PC-3 (cell line): ENCODE measurements around the gene PCGF5. TPM values are rescaled to one million over a fixed set of nuclear protein-coding genes. Genes with fewer than 3 reads are reported as not detected.

Source experiments
- ATAC-seq: fragments of 200-7000 bp; cut with Tn5 transposase; 2 replicates; pipeline ENCODE4 v1.9.1; 2020; ENCODE audit warnings: mild to moderate bottlenecking, moderate library complexity
- BruUV-seq: library from RNA; stranded (reverse); fragments of 400-500 nt; replicated peaks from 2 replicates; lab custom pipeline; 2021; lab: Mats Ljungman, UMichigan
- CTCF ChIA-PET: fragments of 300-600 bp; sonication (Branson Sonifier 250); formaldehyde crosslinking; loops from one replicate; lab custom pipeline; 2022; ENCODE audit warnings: antibody characterized with exemption; lab: Charles Lee
- POLR2A ChIA-PET: fragments of 300-600 bp; sonication (Branson Sonifier 250); formaldehyde crosslinking; loops from one replicate; lab custom pipeline; 2022; ENCODE audit warnings: antibody characterized with exemption; ENCODE audit not compliant: unreplicated experiment; lab: Charles Lee
- DNase-seq: peaks from one replicate; pipeline ENCODE4 v3.0.0-alpha.2; 2015
- H2AFZ ChIP-seq: fragments of 300-600 bp; sonication (generic); 2 replicates; pipeline ENCODE4 v1.6.0; 2016; ENCODE audit warnings: antibody characterized with exemption, low read length
- H3F3A ChIP-seq: fragments of 300-600 bp; sonication (generic); one replicate; pipeline ENCODE4 v1.6.0; 2017; ENCODE audit warnings: antibody characterized with exemption, low read length, control low read depth, mild to moderate bottlenecking; ENCODE audit not compliant: unreplicated experiment
- H3K27ac ChIP-seq: fragments of 300-600 bp; sonication (generic); 2 replicates; pipeline ENCODE4 v1.5.1; 2016; ENCODE audit warnings: mild to moderate bottlenecking, low read length
- H3K27me3 ChIP-seq: fragments of 300-600 bp; sonication (generic); 2 replicates; pipeline ENCODE4 v1.6.1; 2016; ENCODE audit warnings: low read length, mixed read lengths
- H3K36me3 ChIP-seq: fragments of 300-600 bp; sonication (generic); 2 replicates; pipeline ENCODE4 v1.6.1; 2016; ENCODE audit warnings: low read depth, mixed run types, low read length, mixed read lengths
- H3K4me1 ChIP-seq: fragments of 300-600 bp; sonication (generic); 2 replicates; pipeline ENCODE4 v1.5.1; 2016; ENCODE audit warnings: low read length; ENCODE audit not compliant: insufficient read depth
- H3K4me2 ChIP-seq: fragments of 300-600 bp; sonication (generic); 2 replicates; pipeline ENCODE4 v1.6.0; 2016; ENCODE audit warnings: low read length
- H3K4me3 ChIP-seq: fragments of 300-600 bp; sonication (generic); 2 replicates; pipeline ENCODE4 v1.5.1; 2016; ENCODE audit warnings: mild to moderate bottlenecking, low read length, mixed read lengths
- H3K79me2 ChIP-seq: fragments of 300-600 bp; sonication (generic); 2 replicates; pipeline ENCODE4 v1.6.1; 2017; ENCODE audit warnings: low read length, mixed read lengths
- H3K9ac ChIP-seq: fragments of 300-600 bp; sonication (generic); 2 replicates; pipeline ENCODE4 v1.6.0; 2016; ENCODE audit warnings: mild to moderate bottlenecking, low read length
- H3K9me2 ChIP-seq: fragments of 300-600 bp; sonication (generic); replicated peaks from 2 replicates; pipeline ENCODE4 v1.6.1; 2016; ENCODE audit warnings: mixed run types, low read length, mixed read lengths
- H3K9me3 ChIP-seq: fragments of 300-600 bp; sonication (generic); 2 replicates; pipeline ENCODE4 v1.6.1; 2016; ENCODE audit warnings: low read length, mixed read lengths
- H4K20me1 ChIP-seq: fragments of 300-600 bp; sonication (generic); 2 replicates; pipeline ENCODE4 v1.6.1; 2016; ENCODE audit warnings: low read length, mixed read lengths
- EZH2 ChIP-seq: fragments of 300-600 bp; sonication (generic); IDR thresholded peaks from one replicate; pipeline ENCODE4 v1.6.1; 2017; ENCODE audit warnings: antibody characterized with exemption, mild to moderate bottlenecking, low read length; ENCODE audit not compliant: unreplicated experiment
- EZH2phosphoT487 ChIP-seq: fragments of 300-600 bp; sonication (generic); IDR thresholded peaks from 2 replicates; pipeline ENCODE4 v1.6.1; 2018; ENCODE audit warnings: mild to moderate bottlenecking, antibody characterized with exemption, low read length, borderline replicate concordance
- intact Hi-C: fragments of 100-400 bp; cut with micrococcal nuclease; formaldehyde crosslinking; loops from 2 replicates; pipeline ENCODE4 v1.9.0; 2023
- total RNA-seq: library from RNA; depleted of rRNA; stranded (reverse); fragments of >200 nt; gene quantifications from 2 replicates; pipeline ENCODE4 v1.2.3, GENCODE V29; 2014
- TF ChIP-seq, protein P1 (sequence below): fragments of 300-600 bp; sonication (generic); conservative IDR thresholded peaks from 2 replicates; pipeline ENCODE4 v1.5.1; 2017; ENCODE audit warnings: antibody characterized with exemption, low read depth, mild to moderate bottlenecking, low read length

Gene PCGF5
- total RNA-seq, 1 experiment from 2014 or later = 25.0 TPM

DNA sequence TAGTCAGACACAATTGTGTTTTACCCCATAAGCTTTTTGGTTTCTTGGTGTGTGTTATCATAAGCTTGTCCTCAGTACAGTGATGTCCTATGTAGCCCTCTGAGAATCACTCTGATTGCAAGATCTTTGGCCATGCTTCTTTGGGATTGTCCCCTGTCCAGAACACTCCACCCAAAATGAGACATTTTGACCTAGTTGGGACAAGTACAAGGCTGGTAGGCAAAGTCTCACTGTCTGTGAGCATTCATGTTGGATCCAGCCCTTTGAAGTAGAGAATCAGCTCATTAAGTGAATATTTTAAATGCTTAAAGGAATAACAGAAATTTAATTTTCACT, 28.9 kb upstream of the PCGF5 start:
- DNase-seq (no peak), ATAC-seq (no peak)
- Histone ChIP-seq H3K4me2 (no peak overlapping the region), H3K4me1 (no peaks in the 10 kb centered on the region; the same call in 1 of the 2 replicates), H3K4me3 (no peak overlapping the region), H3K27ac (no peak overlapping the region), H3K36me3 (no peaks in the 10 kb centered on the region), H3F3A (no peaks in the 10 kb centered on the region), H3K27me3 (no peaks in the 10 kb centered on the region), H4K20me1 (no peaks in the 10 kb centered on the region), H3K9me3 (no peaks in the 10 kb centered on the region), H2AFZ (no peak overlapping the region), H3K9me2 (no peaks in the 10 kb centered on the region), H3K9ac (no peak overlapping the region), H3K79me2 (no peaks in the 10 kb centered on the region)
- TF ChIP-seq EZH2phosphoT487 = no peak
- no peak for TF ChIP-seq EZH2
- TF ChIP-seq, protein P1, sequence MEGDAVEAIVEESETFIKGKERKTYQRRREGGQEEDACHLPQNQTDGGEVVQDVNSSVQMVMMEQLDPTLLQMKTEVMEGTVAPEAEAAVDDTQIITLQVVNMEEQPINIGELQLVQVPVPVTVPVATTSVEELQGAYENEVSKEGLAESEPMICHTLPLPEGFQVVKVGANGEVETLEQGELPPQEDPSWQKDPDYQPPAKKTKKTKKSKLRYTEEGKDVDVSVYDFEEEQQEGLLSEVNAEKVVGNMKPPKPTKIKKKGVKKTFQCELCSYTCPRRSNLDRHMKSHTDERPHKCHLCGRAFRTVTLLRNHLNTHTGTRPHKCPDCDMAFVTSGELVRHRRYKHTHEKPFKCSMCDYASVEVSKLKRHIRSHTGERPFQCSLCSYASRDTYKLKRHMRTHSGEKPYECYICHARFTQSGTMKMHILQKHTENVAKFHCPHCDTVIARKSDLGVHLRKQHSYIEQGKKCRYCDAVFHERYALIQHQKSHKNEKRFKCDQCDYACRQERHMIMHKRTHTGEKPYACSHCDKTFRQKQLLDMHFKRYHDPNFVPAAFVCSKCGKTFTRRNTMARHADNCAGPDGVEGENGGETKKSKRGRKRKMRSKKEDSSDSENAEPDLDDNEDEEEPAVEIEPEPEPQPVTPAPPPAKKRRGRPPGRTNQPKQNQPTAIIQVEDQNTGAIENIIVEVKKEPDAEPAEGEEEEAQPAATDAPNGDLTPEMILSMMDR = no peak
- intact Hi-C loops = no loop called here
- ChIA-PET CTCF (no interaction called here), POLR2A (no interaction called here)
- no TSS peak for BruUV-seq

DNA sequence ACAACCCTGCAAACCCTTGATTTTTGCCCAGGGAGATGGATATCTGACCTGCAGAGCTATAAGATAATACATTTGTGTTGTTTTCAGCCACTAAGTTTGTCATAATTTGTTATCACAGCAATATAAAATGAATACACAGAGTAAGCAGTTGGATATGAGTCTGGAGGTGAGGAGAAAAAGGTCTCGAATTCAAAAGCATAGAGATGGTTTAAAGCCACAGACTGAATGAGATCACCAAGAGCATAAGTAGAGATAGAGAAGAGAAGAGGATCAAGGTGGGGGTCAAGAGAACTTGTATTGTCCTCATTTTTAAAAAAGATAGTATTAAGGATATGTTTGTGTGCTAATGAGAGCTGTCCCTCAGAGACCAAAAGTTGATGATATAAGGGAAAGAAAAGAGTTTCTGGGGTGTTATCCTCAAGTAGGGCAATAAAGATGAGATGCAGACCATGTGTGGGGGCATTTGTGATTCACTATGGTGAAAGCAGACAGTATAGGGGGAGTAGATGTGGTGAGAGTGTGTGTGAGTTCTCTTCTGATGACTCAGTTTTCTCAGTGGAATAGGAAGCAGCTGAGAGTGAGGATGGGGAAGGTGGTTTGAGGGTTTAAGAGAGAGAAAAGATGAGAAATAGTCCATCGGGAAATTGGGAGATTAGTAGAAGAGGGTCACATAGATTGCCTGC, 25.8 kb upstream of the PCGF5 start:
- ATAC-seq (no peak), DNase-seq (no peak)
- no peak for TF ChIP-seq EZH2phosphoT487
- TF ChIP-seq, protein P1 = no peak
- no peak for TF ChIP-seq EZH2
- Histone ChIP-seq H3K9ac (no peak overlapping the region), H2AFZ (no peak overlapping the region), H3K27me3 (no peaks in the 10 kb centered on the region), H3K36me3 (no peaks in the 10 kb centered on the region), H3K4me1 (no peaks in the 10 kb centered on the region; the same call in 1 of the 2 replicates), H3K9me3 (no peaks in the 10 kb centered on the region), H3K27ac (no peak overlapping the region), H3F3A (no peaks in the 10 kb centered on the region), H3K4me2 (no peak overlapping the region), H3K9me2 (no peaks in the 10 kb centered on the region), H3K79me2 (no peaks in the 10 kb centered on the region), H3K4me3 (no peak overlapping the region), H4K20me1 (no peaks in the 10 kb centered on the region)
- ChIA-PET CTCF (no interaction called here), POLR2A (no interaction called here)
- intact Hi-C loops = no loop called here
- BruUV-seq = no TSS peak

- Histone ChIP-seq H3K79me2 (no peaks in the 10 kb centered on the region), H3K9ac (no peak overlapping the region), H3K4me3 (no peak overlapping the region), H3K27ac (no peak overlapping the region), H3F3A (no peaks in the 10 kb centered on the region), H3K27me3 (no peaks in the 10 kb centered on the region), H2AFZ (no peak overlapping the region), H4K20me1 (no peaks in the 10 kb centered on the region), H3K9me3 (no peaks in the 10 kb centered on the region), H3K4me1 (no peaks in the 10 kb centered on the region; the same call in 1 of the 2 replicates), H3K4me2 (no peak overlapping the region), H3K9me2 (no peaks in the 10 kb centered on the region), H3K36me3 (no peaks in the 10 kb centered on the region)
- ATAC-seq = no peak
- ChIA-PET POLR2A (no interaction called here), CTCF (no interaction called here)
- TF ChIP-seq, protein P1 = no peak
- TF ChIP-seq EZH2phosphoT487 = no peak
- no peak for TF ChIP-seq EZH2
- BruUV-seq = no TSS peak
- no peak for DNase-seq
- intact Hi-C loops = no loop called here
Measured at GRCh38 chr10:91196268-91197048, 24.0 kb upstream of the PCGF5 start.
